Neural progenitor cell (in vitro differentiated cells): ENCODE measurements around the gene WHAMM. TPM values are rescaled to one million over a fixed set of nuclear protein-coding genes. Genes with fewer than 3 reads are reported as not detected.
"Not testable (repeated sequence)": the region's sequence is repeated elsewhere in the genome, so short reads cannot be mapped to it uniquely, and the experiment has no call there.

Experiments used
- DNase-seq: peaks from one replicate; pipeline ENCODE4 v3.0.0-alpha.2; 2016; ENCODE audit warnings: low spot score
- H2AFZ ChIP-seq: fragments of 200-600 bp; sonication (generic); replicated peaks from 2 replicates; pipeline ENCODE4 v1.6.1; 2016; ENCODE audit warnings: antibody characterized with exemption
- H3F3A ChIP-seq: fragments of 200-600 bp; sonication (generic); 2 replicates; pipeline ENCODE4 v1.6.1; 2016; ENCODE audit warnings: antibody characterized with exemption, low read depth
- H3K27ac ChIP-seq: fragments of 200-600 bp; sonication (generic); 2 replicates; pipeline ENCODE4 v1.5.1; 2016; ENCODE audit warnings: mild to moderate bottlenecking
- H3K27me3 ChIP-seq: fragments of 200-600 bp; sonication (generic); 2 replicates; pipeline ENCODE4 v1.6.1; 2016; ENCODE audit warnings: mild to moderate bottlenecking, moderate library complexity
- H3K36me3 ChIP-seq: fragments of 200-600 bp; sonication (generic); 2 replicates; pipeline ENCODE4 v1.5.1; 2016
- H3K4me1 ChIP-seq: fragments of 200-600 bp; sonication (generic); 2 replicates; pipeline ENCODE4 v1.6.1; 2016; ENCODE audit warnings: mixed run types
- H3K4me2 ChIP-seq: fragments of 200-600 bp; sonication (generic); 2 replicates; pipeline ENCODE4 v1.6.1; 2016
- H3K4me3 ChIP-seq: fragments of 200-600 bp; sonication (generic); 2 replicates; pipeline ENCODE4 v1.5.1; 2016
- H3K79me2 ChIP-seq: fragments of 200-600 bp; sonication (generic); 2 replicates; pipeline ENCODE4 v1.6.1; 2016; ENCODE audit warnings: low read depth
- H3K9ac ChIP-seq: fragments of 200-600 bp; sonication (generic); 2 replicates; pipeline ENCODE4 v1.6.1; 2016
- H3K9me3 ChIP-seq: fragments of 200-600 bp; sonication (generic); 2 replicates; pipeline ENCODE4 v1.5.1; 2016; ENCODE audit warnings: low read depth
- H4K20me1 ChIP-seq: fragments of 200-600 bp; sonication (generic); 2 replicates; pipeline ENCODE4 v1.6.1; 2016; ENCODE audit warnings: low read depth
- H3K27ac Mint-ChIP-seq: 3 replicates; pipeline ENCODE4 v1.8.0; 2021; ENCODE audit warnings: mixed read lengths
- H3K27me3 Mint-ChIP-seq: 2 replicates; pipeline ENCODE4 v1.8.0; 2022; ENCODE audit warnings: low read depth, mild to moderate bottlenecking, inconsistent platforms, moderate library complexity, mixed read lengths; ENCODE audit not compliant: insufficient read depth
- H3K36me3 Mint-ChIP-seq: 3 replicates; pipeline ENCODE4 v1.8.0; 2021; ENCODE audit warnings: mixed read lengths
- H3K4me1 Mint-ChIP-seq: 3 replicates; pipeline ENCODE4 v1.8.0; 2021; ENCODE audit warnings: mixed read lengths
- H3K4me3 Mint-ChIP-seq: 3 replicates; pipeline ENCODE4 v1.8.0; 2021; ENCODE audit warnings: mild to moderate bottlenecking, moderate library complexity, mixed read lengths
- H3K9me3 Mint-ChIP-seq: 3 replicates; pipeline ENCODE4 v1.8.0; 2020; ENCODE audit warnings: mixed read lengths
- EZH2 ChIP-seq: fragments of 200-600 bp; sonication (generic); IDR thresholded peaks from 2 replicates; pipeline ENCODE4 v1.6.1; 2017; ENCODE audit warnings: antibody characterized with exemption, mild to moderate bottlenecking, moderate library complexity
- EZH2phosphoT487 ChIP-seq: fragments of 200-600 bp; sonication (generic); IDR thresholded peaks from 2 replicates; pipeline ENCODE4 v1.6.1; 2017; ENCODE audit warnings: antibody characterized with exemption
- total RNA-seq: library from RNA; depleted of rRNA; stranded (reverse); fragments of >200 nt; gene quantifications from 2 replicates; pipeline ENCODE4 v1.2.3, GENCODE V29; 2015; ENCODE audit warnings: low replicate concordance
- TF ChIP-seq, protein P1 (sequence below): fragments of 200-600 bp; sonication (generic); IDR thresholded peaks from 2 replicates; pipeline ENCODE4 v1.5.1; 2017; ENCODE audit warnings: antibody characterized with exemption, mild to moderate bottlenecking

WHAMM gene
- total RNA-seq, 1 donor from 2014 or later, result 1.9 TPM

DNA sequence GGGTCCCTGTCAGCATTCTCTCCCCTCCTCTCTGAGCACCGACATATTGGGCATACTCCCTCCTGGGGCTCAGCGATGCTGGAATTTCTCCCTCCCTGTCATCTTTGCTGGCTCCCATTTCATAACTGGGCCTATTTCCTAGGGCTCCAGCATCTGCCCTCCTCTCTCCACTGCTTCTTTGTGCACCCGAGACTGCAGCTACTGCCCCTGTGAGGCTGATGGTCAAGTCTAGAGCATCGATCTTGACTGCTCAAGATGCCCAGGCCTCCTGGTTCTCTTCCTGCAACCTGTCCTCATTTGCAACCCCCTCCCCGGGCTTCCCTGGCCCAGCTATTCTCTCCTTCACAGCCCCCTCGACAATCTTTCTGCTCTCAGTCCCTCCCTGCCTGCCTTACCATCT lies 53.5 kb downstream of the WHAMM start:
- no peaks in the 10 kb centered on the region for H3K4me1 Mint-ChIP-seq

DNA sequence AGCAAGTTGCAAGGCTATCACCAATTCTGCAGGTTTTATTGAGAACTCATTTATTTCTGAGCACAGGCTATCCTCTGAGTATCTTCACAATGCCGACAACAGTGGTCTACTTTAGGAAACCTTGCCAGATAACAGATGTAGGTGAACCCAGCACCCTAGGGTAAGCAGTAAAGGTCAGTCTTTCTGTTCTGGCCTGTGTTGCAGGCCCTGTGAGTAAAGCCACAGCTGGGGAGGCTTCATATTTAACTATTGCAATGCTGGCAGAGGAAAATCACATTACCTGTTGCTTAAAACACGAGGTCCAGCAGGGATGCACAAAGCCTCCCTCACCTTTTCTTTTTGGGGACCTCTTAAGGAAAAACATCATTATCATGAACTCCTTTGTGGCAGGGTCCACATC lies 55.5 kb downstream of the WHAMM start:
- Histone ChIP-seq H2AFZ (no peak overlapping the region), H3F3A (no peaks in the 10 kb centered on the region), H3K27me3 (no peaks in the 10 kb centered on the region), H3K9me3 (no peaks in the 10 kb centered on the region), H3K36me3 (no peaks in the 10 kb centered on the region), H3K9ac (no peak overlapping the region), H3K79me2 (no peaks in the 10 kb centered on the region), H4K20me1 (no peaks in the 10 kb centered on the region), H3K4me1 (no peaks in the 10 kb centered on the region), H3K4me3 (no peak overlapping the region), H3K4me2 (no peak overlapping the region), H3K27ac (no peak overlapping the region)
- Mint-ChIP-seq H3K27me3 (no peaks in the 10 kb centered on the region), H3K36me3 (peaks cover 3% of the 10 kb centered on the region), H3K4me1 (no peaks in the 10 kb centered on the region), H3K4me3 (no peak overlapping the region), H3K9me3 (no peaks in the 10 kb centered on the region), H3K27ac (no peak overlapping the region)
- TF ChIP-seq EZH2phosphoT487 (no peak), EZH2 (no peak)
- DNase-seq, result no peak

More for the DNA sequence above, 53.5 kb downstream of the WHAMM start:
- H3K36me3 Mint-ChIP-seq, result peaks cover 3% of the 10 kb centered on the region
- Histone ChIP-seq H3K4me3 (no peak overlapping the region), H3K4me2 (no peak overlapping the region), H4K20me1 (no peaks in the 10 kb centered on the region), H3K9ac (no peak overlapping the region), H3K4me1 (no peaks in the 10 kb centered on the region), H3K36me3 (no peaks in the 10 kb centered on the region), H3K27me3 (no peaks in the 10 kb centered on the region), H3F3A (no peaks in the 10 kb centered on the region), H2AFZ (no peak overlapping the region), H3K79me2 (no peaks in the 10 kb centered on the region), H3K9me3 (no peaks in the 10 kb centered on the region), H3K27ac (no peak overlapping the region)
- TF ChIP-seq EZH2, result no peak
- TF ChIP-seq, protein P1, sequence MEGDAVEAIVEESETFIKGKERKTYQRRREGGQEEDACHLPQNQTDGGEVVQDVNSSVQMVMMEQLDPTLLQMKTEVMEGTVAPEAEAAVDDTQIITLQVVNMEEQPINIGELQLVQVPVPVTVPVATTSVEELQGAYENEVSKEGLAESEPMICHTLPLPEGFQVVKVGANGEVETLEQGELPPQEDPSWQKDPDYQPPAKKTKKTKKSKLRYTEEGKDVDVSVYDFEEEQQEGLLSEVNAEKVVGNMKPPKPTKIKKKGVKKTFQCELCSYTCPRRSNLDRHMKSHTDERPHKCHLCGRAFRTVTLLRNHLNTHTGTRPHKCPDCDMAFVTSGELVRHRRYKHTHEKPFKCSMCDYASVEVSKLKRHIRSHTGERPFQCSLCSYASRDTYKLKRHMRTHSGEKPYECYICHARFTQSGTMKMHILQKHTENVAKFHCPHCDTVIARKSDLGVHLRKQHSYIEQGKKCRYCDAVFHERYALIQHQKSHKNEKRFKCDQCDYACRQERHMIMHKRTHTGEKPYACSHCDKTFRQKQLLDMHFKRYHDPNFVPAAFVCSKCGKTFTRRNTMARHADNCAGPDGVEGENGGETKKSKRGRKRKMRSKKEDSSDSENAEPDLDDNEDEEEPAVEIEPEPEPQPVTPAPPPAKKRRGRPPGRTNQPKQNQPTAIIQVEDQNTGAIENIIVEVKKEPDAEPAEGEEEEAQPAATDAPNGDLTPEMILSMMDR, result no peak
- TF ChIP-seq EZH2phosphoT487, result no peak
- no peaks in the 10 kb centered on the region for H3K27me3 Mint-ChIP-seq
- no peak for DNase-seq
- H3K9me3 Mint-ChIP-seq, result no peaks in the 10 kb centered on the region
- H3K4me3 Mint-ChIP-seq, result no peak overlapping the region
- H3K27ac Mint-ChIP-seq, result no peak overlapping the region

DNA sequence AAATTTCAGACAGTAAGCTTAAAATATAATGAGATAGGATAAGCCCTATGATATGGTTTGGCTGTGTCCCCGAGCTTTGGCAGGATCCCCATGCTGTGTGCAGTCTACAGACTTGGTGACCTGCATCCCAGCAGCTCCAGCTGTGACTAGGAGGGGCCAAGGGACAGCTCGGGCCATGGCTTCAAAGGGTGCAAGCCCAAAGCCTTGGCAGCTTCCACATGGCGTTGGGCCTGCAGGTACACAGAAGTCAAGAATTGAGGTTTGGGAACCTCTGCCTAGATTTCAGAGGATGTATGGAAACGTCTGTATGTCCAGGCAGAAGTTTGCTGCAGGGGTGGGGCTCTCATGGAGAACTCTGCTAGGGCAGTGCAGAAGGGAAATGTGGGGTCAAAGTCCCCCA lies 56.2 kb downstream of the WHAMM start:
- not testable (repeated sequence) for H3K36me3 ChIP-seq, H2AFZ ChIP-seq, H3F3A ChIP-seq, H3K79me2 ChIP-seq, H3K4me3 ChIP-seq, H3K4me1 Mint-ChIP-seq, H3K4me1 ChIP-seq, H3K9me3 Mint-ChIP-seq, H3K27me3 ChIP-seq, H3K27me3 Mint-ChIP-seq, H3K36me3 Mint-ChIP-seq, H3K27ac Mint-ChIP-seq, H3K27ac ChIP-seq, H3K4me2 ChIP-seq, H3K9ac ChIP-seq, H3K9me3 ChIP-seq, DNase-seq, H3K4me3 Mint-ChIP-seq, H4K20me1 ChIP-seq

DNA sequence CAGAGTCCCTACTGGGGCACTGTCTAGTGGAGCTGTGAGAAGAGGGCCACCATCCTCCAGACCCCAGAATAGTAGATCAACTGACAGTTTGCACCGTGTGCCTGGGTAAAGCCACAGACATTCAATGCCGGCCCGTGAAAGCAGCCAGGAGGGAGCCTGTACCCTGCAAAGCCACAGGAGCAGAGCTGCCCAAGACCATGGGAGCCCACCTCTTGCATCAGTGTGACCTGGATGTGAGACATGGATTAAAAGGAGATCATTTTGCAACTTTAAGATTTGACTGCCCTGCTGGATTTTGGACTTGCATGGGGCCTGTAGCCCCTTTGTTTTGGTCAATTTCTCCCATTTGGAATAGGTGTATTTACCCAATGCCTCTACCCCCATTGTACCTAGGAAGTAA lies 56.6 kb downstream of the WHAMM start:
- H3K4me2 ChIP-seq, H3K36me3 Mint-ChIP-seq: not testable (repeated sequence)

DNA sequence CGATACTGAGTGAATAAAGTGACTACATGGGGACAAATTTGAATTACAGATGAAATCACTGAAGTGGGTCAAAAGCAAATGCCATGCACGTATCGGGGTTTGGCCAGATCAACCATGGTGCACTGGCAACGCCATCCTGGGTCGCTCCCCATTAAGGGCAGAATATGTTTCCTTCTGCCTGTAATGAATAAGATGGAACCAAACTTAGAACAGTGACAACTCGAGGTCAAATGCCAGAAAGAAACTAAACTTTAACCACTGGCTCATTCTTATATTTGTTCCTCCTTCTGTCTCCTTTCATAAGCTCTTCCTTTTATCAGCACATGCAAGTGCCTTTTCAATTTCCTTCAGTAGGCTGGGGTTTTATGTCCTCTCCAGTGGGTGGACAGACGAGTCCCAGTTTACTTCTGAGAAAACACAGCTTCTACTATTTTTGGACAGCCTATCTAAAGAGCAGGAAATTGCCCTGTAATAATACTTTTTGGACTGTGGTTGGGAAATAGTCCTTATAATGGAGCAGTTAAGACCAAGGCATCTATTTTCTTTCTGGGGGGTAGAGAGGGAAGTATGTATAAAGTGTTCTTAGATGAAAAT lies 61.4 kb downstream of the WHAMM start:
- peaks cover 25% of the 10 kb centered on the region for H3K36me3 Mint-ChIP-seq
- H3K4me3 Mint-ChIP-seq, result no peak overlapping the region
- Histone ChIP-seq H3K9me3 (no peaks in the 10 kb centered on the region), H4K20me1 (no peaks in the 10 kb centered on the region), H3K9ac (no peak overlapping the region), H2AFZ (no peak overlapping the region), H3K27ac (no peak overlapping the region), H3K4me3 (no peak overlapping the region), H3K36me3 (no peaks in the 10 kb centered on the region), H3F3A (no peaks in the 10 kb centered on the region), H3K4me2 (no peak overlapping the region), H3K27me3 (no peaks in the 10 kb centered on the region), H3K79me2 (no peaks in the 10 kb centered on the region), H3K4me1 (no peaks in the 10 kb centered on the region)
- H3K27ac Mint-ChIP-seq, result no peak overlapping the region
- H3K9me3 Mint-ChIP-seq, result no peaks in the 10 kb centered on the region
- TF ChIP-seq EZH2phosphoT487 (no peak), EZH2 (no peak)
- TF ChIP-seq, protein P1, result no peak
- H3K4me1 Mint-ChIP-seq, result no peaks in the 10 kb centered on the region
- H3K27me3 Mint-ChIP-seq, result peaks cover 3% of the 10 kb centered on the region
- no peak for DNase-seq

More for the DNA sequence above, 56.6 kb downstream of the WHAMM start:
- H4K20me1 ChIP-seq, H3K27me3 Mint-ChIP-seq, H3K27me3 ChIP-seq, H2AFZ ChIP-seq, H3K9me3 ChIP-seq, H3K36me3 ChIP-seq, H3K4me1 ChIP-seq, H3K9me3 Mint-ChIP-seq, H3F3A ChIP-seq, H3K27ac Mint-ChIP-seq, H3K79me2 ChIP-seq, H3K4me3 Mint-ChIP-seq, H3K4me1 Mint-ChIP-seq, H3K9ac ChIP-seq, DNase-seq, H3K27ac ChIP-seq, H3K4me3 ChIP-seq: not testable (repeated sequence)
